Measurements from ENCODE around the gene ERGIC1.

The ERGIC1 gene

DNA sequence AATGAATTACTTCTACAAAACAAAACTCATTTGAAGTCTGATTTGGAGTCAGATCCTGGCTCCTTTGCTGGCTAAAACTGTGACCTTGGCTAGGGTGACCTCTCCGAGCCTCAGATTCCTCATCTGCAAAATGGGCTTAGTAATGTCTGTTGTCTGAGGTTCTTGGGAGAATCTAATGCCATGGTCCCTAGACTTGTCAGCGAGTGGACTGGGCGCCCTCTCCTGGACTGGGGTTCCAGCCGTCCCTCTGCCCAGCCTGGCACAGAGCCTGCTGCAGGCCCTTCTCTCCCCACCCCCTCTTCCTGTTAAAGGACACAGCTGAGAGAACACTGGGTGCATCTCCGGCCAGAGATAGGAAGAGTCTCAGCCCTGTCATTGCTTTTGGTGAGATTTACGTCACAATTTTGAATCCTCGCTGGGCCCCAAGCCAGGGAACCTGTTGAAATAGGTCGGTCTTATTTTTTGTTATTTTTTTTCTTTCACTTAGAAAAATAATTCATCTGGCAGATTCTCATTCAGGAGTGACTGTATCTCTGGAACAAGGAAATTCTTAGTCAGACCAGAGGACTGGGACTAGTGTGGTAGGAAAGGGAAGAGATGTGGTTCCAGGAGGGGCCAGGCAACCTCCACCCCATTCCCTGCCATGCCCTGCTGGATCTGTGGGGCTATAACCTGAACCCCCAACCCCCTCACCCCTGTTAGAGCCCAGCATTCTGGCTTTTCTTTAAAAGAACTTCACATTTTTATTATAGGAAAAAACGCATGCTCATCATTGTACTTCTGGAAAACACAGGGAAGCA is 77.0 kb downstream of the ERGIC1 start:
- Histone ChIP-seq H3K27me3 (ENCODE audit: control insufficient read depth, insufficient read depth, low read length) (0 out of 2 replicates have a peak, but pooled peaks cover 1% of the 10 kb centered on the region), H3K9me3 (ENCODE audit: control insufficient read depth, insufficient read depth, low read length) (no peaks in the 10 kb centered on the region), H3K4me1 (ENCODE audit: control insufficient read depth, insufficient read depth, low read length) (no peaks in the 10 kb centered on the region), H3K27ac (ENCODE audit: low read length) (no peak overlapping the region), H3K36me3 (ENCODE audit: control insufficient read depth, insufficient read depth, low read length) (peaks cover 12% of the 10 kb centered on the region), H3K4me3 (ENCODE audit: low read length) (no peak overlapping the region)
- no peak for DNase-seq (ENCODE audit: low read depth, low spot score)
- no CpG with 5 or more reads among the region's 9 CpGs for WGBS (ENCODE audit: insufficient coverage, insufficient read length)

DNA sequence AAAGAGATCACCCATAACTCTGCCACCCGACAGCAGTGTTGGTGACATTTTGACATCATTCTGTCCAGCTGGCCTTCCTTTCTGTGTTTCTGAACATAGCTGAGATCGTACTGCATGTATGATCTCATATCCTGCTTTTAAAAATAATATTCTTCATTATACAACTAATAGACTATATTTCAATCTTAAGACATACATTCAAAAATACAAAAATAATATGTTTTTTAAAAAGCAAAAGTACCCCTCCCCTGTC is 77.5 kb downstream of the ERGIC1 start:
- no peak overlapping the region for H3K27ac ChIP-seq (ENCODE audit: low read length)
- H3K36me3 ChIP-seq (ENCODE audit: control insufficient read depth, insufficient read depth, low read length), result peaks cover 12% of the 10 kb centered on the region
- 0 out of 2 replicates have a peak, but pooled peaks cover 1% of the 10 kb centered on the region for H3K27me3 ChIP-seq (ENCODE audit: control insufficient read depth, insufficient read depth, low read length)
- H3K4me3 ChIP-seq (ENCODE audit: low read length), result no peak overlapping the region
- DNase-seq (ENCODE audit: low read depth, low spot score), result no peak
- WGBS (ENCODE audit: insufficient coverage, insufficient read length), result no CpG with 5 or more reads among the region's 2 CpGs
- no peaks in the 10 kb centered on the region for H3K4me1 ChIP-seq (ENCODE audit: control insufficient read depth, insufficient read depth, low read length)
- H3K9me3 ChIP-seq (ENCODE audit: control insufficient read depth, insufficient read depth, low read length), result no peaks in the 10 kb centered on the region

DNA sequence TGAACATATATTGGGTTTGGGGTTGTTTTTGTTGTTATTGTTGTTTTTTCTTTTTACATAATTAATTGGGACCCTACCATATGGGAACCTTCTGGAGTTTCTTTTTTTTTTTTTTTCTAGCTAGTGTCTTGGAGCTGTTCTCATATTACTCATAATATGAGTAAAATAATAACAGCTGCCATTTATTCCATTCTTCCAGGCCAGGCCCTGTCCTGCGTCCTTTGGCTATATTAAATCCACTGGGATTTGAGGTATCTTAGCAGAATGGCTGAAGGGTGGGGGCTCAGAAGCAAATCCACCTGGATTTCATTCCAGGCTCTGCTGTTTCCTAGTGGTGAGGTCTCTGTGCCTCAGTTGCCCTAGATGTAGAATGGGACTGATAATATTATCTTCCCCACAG is 77.9 kb downstream of the ERGIC1 start:
- no peaks in the 10 kb centered on the region for H3K4me1 ChIP-seq (ENCODE audit: control insufficient read depth, insufficient read depth, low read length)

DNA sequence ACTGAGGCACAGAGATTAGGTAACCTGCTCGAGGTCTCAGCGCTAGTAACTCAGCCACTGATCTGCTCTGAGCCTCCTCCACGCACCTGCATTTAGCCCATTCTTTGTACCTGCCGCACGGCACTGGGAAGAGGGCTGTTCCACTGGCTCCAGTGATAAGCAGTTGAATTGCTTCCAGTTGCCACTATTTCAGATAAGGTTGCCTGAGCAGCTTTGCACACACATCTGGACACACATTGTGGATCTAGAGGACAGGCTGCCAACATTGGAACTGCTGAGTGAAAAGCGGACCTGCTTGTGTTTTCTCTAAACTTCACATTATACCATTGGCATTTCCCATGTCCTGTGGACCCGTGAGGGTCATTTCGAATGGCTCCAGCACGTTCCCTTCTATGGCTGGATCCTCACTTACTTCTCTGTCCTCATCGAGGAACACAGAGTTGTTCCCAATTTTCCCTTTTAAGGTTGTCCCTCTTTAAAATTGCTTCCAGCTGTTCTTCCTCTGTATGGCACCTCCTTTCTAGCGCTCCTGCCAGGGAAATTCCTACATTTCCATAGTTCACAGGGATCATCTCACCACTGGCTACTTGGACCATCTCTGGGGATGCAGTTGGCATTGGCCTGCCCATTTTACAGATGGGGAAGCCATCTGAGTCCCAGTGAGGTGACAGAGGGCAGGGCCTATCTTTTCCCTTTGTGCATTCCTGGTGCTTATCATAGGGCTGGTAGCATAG is 79.2 kb downstream of the ERGIC1 start:
- Histone ChIP-seq H3K4me1 (ENCODE audit: control insufficient read depth, insufficient read depth, low read length) (no peaks in the 10 kb centered on the region), H3K36me3 (ENCODE audit: control insufficient read depth, insufficient read depth, low read length) (peaks cover 12% of the 10 kb centered on the region), H3K9me3 (ENCODE audit: control insufficient read depth, insufficient read depth, low read length) (no peaks in the 10 kb centered on the region), H3K27me3 (ENCODE audit: control insufficient read depth, insufficient read depth, low read length) (0 out of 2 replicates have a peak, but pooled peaks cover 1% of the 10 kb centered on the region), H3K27ac (ENCODE audit: low read length) (no peak overlapping the region), H3K4me3 (ENCODE audit: low read length) (no peak overlapping the region)
- WGBS (ENCODE audit: insufficient coverage, insufficient read length), result no CpG with 5 or more reads among the region's 11 CpGs
- no peak for DNase-seq (ENCODE audit: low read depth, low spot score)

More for the DNA sequence above, 77.9 kb downstream of the ERGIC1 start:
- no CpG with 5 or more reads among the region's 1 CpG for WGBS (ENCODE audit: insufficient coverage, insufficient read length)
- Histone ChIP-seq H3K36me3 (ENCODE audit: control insufficient read depth, insufficient read depth, low read length) (peaks cover 12% of the 10 kb centered on the region), H3K4me3 (ENCODE audit: low read length) (no peak overlapping the region), H3K27ac (ENCODE audit: low read length) (no peak overlapping the region), H3K27me3 (ENCODE audit: control insufficient read depth, insufficient read depth, low read length) (0 out of 2 replicates have a peak, but pooled peaks cover 1% of the 10 kb centered on the region), H3K9me3 (ENCODE audit: control insufficient read depth, insufficient read depth, low read length) (no peaks in the 10 kb centered on the region)
- no peak for DNase-seq (ENCODE audit: low read depth, low spot score)

DNA sequence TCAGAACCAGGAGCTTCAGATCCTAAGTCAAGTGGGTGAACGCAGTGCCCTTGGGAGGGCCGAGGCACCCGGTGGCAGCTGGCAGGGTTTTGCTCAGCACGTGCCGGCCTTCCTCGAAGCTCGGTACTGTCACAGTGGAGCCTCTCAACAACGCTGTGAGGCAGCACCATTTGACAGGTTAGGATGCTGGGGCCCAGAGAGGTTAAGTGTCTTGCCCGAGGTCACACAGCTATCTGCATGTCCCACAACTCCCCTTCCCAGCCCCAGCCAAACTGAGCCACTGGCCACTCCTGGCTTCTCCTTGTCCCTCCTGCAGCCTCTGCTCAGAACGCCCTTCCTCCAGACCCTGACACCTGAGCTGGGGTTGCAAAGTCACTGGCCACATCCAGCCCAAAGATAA is 81.5 kb downstream of the ERGIC1 start:
- Histone ChIP-seq H3K4me3 (ENCODE audit: low read length) (no peak overlapping the region), H3K4me1 (ENCODE audit: control insufficient read depth, insufficient read depth, low read length) (no peaks in the 10 kb centered on the region), H3K36me3 (ENCODE audit: control insufficient read depth, insufficient read depth, low read length) (peaks cover 12% of the 10 kb centered on the region), H3K27me3 (ENCODE audit: control insufficient read depth, insufficient read depth, low read length) (0 out of 2 replicates have a peak, but pooled peaks cover 1% of the 10 kb centered on the region), H3K27ac (ENCODE audit: low read length) (no peak overlapping the region), H3K9me3 (ENCODE audit: control insufficient read depth, insufficient read depth, low read length) (no peaks in the 10 kb centered on the region)
- DNase-seq (ENCODE audit: low read depth, low spot score), result no peak
- no CpG with 5 or more reads among the region's 10 CpGs for WGBS (ENCODE audit: insufficient coverage, insufficient read length)

DNA sequence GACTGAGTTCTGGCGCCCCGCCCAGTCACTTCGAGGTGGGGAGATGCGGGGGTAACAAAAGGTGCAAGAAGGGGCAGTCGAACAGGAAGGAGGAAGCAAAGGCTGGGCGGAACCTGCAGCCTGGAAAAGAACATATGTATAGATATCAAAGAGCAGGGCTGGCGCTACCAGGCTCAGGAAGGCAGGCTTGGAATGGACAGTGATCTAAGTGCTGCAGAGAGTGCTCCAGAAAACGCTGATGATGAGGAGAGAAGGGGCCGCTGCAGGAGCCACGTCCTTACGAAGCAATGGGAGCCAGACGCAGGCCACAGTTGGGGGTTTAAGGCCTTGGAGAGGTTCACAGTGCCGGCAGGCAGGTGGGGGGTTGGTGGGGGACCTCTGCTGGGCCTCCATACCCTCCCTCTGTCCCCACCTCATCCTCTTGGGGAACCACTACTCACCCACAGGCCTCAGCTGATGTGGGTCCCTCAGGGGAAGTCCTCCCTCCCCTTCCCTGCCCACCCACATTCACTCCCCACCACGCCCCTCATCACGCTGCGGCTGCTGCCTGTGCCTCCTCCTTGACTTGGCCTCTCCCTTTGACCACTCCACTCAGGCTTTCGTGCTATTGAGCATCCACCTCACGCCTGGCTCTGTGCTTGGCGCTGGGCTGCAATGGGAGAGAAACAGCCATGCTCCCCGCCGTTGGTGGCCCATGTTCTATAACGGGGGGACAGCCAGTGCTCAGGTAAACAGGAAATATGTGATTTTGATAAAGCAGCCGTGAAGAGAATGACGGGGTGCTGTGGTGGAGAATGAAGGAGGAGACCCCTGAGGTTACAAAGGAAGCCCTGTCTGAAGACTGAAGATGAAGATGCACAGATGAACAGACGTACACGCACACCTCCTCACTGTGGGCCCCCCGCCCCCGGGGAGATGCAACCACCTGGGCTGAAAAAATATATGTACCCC is 84.6 kb downstream of the ERGIC1 start:
- Histone ChIP-seq H3K36me3 (ENCODE audit: control insufficient read depth, insufficient read depth, low read length) (peaks cover 11% of the 10 kb centered on the region), H3K27me3 (ENCODE audit: control insufficient read depth, insufficient read depth, low read length) (no peaks in the 10 kb centered on the region), H3K27ac (ENCODE audit: low read length) (no peak overlapping the region), H3K4me3 (ENCODE audit: low read length) (no peak overlapping the region), H3K9me3 (ENCODE audit: control insufficient read depth, insufficient read depth, low read length) (no peaks in the 10 kb centered on the region), H3K4me1 (ENCODE audit: control insufficient read depth, insufficient read depth, low read length) (no peaks in the 10 kb centered on the region)
- no peak for DNase-seq (ENCODE audit: low read depth, low spot score)
- WGBS (ENCODE audit: insufficient coverage, insufficient read length), result no CpG with 5 or more reads among the region's 28 CpGs

DNA sequence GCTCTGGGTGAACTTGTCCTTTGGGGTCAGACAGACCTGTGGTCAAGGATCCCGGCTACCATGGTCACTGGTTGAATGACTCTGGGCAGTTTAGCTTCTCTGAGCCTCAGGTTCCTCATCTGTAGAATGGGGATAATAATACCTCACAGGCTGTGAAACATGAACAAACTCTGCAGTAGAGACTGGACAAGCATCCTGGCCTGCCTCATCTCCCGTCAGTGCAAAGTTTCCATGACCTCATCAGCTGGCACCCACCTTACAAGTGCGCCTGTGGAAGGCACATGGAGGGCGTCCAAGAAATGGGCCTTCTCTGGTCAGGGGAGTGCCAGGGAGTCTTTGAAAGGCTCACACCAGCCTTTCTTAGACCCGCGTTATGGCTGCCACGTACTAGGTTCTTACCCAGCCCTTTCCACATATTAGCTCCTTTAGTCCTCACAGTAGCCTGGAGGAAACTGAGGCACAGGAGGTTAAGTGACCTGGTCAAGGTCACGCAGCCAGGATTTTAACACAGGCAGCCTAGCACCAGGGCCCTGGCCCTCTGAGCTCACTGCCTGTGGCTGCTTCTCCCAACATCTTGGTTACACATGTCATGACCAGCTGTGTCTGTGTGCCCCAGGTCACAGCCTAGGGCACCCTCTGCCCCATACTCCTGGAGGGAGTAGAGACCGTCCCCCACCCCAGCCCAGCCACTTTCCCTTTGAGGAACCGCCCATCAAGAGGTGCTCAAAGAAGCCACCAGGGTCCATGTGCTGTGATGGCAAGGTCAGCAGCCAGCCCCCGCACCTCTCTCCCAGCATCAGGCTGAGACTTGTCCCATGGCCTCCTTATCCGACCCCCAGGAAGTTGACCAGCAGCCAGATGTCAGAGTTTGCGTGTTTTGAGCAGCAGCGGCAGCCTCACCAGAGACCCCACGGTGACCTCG is 85.7 kb downstream of the ERGIC1 start:
- no CpG with 5 or more reads among the region's 16 CpGs for WGBS (ENCODE audit: insufficient coverage, insufficient read length)
- H3K4me3 ChIP-seq (ENCODE audit: low read length), result no peak overlapping the region
- no peak for DNase-seq (ENCODE audit: low read depth, low spot score)
- H3K36me3 ChIP-seq (ENCODE audit: control insufficient read depth, insufficient read depth, low read length), result peaks cover 7% of the 10 kb centered on the region
- H3K27ac ChIP-seq (ENCODE audit: low read length), result no peak overlapping the region
- no peaks in the 10 kb centered on the region for H3K9me3 ChIP-seq (ENCODE audit: control insufficient read depth, insufficient read depth, low read length)
- no peaks in the 10 kb centered on the region for H3K27me3 ChIP-seq (ENCODE audit: control insufficient read depth, insufficient read depth, low read length)
- no peaks in the 10 kb centered on the region for H3K4me1 ChIP-seq (ENCODE audit: control insufficient read depth, insufficient read depth, low read length)

DNA sequence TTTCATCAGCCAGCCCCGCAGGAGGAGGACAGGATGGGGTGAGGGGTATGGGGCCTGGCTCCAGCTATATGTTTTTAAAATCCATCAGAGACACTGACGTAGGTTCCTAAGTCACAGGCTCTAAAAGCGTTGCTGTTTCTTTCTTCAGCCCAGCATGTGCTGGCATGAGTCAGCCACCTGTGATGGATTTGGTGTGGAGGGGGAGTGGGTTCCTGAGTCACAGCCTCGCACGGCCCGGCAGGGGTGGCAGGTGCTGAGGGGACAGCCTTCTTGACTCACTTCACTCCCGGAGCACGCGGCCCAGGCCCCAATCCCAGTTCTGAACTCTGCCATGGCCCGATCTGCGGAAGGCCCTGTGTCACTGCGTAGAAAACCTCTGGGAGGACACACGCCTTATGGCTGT is 86.4 kb downstream of the ERGIC1 start:
- Histone ChIP-seq H3K4me1 (ENCODE audit: control insufficient read depth, insufficient read depth, low read length) (no peaks in the 10 kb centered on the region), H3K27ac (ENCODE audit: low read length) (no peak overlapping the region)

DNA sequence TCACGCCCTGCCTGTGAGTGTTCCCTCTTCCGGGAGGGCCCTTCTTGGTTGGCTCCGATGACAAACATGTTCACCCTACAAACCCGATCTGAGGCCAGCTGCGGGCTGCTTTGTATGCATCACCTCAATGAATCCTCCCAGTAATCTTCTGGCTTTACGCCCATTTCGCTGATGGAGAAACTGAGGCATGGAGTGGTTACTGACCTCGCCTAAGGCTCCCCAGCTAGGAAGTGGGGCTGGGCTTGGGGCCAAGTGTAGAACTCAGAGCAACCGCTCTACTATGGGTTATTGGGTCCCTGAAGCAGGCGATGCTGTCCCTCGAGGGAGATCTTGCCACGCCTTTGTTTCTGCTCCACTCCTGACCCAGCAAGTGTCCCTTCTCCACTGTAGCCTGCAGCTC is 86.9 kb downstream of the ERGIC1 start:
- Histone ChIP-seq H3K4me1 (ENCODE audit: control insufficient read depth, insufficient read depth, low read length) (no peaks in the 10 kb centered on the region), H3K27ac (ENCODE audit: low read length) (no peak overlapping the region), H3K4me3 (ENCODE audit: low read length) (no peak overlapping the region), H3K27me3 (ENCODE audit: control insufficient read depth, insufficient read depth, low read length) (no peaks in the 10 kb centered on the region), H3K36me3 (ENCODE audit: control insufficient read depth, insufficient read depth, low read length) (0 out of 2 replicates have a peak, but pooled peaks cover 2% of the 10 kb centered on the region), H3K9me3 (ENCODE audit: control insufficient read depth, insufficient read depth, low read length) (no peaks in the 10 kb centered on the region)
- no peak for DNase-seq (ENCODE audit: low read depth, low spot score)
- WGBS (ENCODE audit: insufficient coverage, insufficient read length), result no CpG with 5 or more reads among the region's 12 CpGs

More for the DNA sequence above, 86.4 kb downstream of the ERGIC1 start:
- no peaks in the 10 kb centered on the region for H3K27me3 ChIP-seq (ENCODE audit: control insufficient read depth, insufficient read depth, low read length)
- DNase-seq (ENCODE audit: low read depth, low spot score), result no peak
- no CpG with 5 or more reads among the region's 13 CpGs for WGBS (ENCODE audit: insufficient coverage, insufficient read length)
- H3K9me3 ChIP-seq (ENCODE audit: control insufficient read depth, insufficient read depth, low read length), result no peaks in the 10 kb centered on the region
- peaks cover 4% of the 10 kb centered on the region; the same call in 1 of the 2 replicates for H3K36me3 ChIP-seq (ENCODE audit: control insufficient read depth, insufficient read depth, low read length)
- H3K4me3 ChIP-seq (ENCODE audit: low read length), result no peak overlapping the region
